Transverse colon (tissue), 4 donors: ENCODE data around the gene MED9. TPM values are rescaled to one million over a fixed set of nuclear protein-coding genes. Genes with fewer than 3 reads are reported as not detected.
"Not testable (repeated sequence)": the region's sequence is repeated elsewhere in the genome, so short reads cannot be mapped to it uniquely, and the experiment has no call there.

Source experiments
- DNase-seq: peaks from one replicate; pipeline ENCODE4 v3.0.0-alpha.2; 2019
- H3K27ac ChIP-seq, 4 donors: fragments of 200-600 bp; sonication (generic); 2 replicates each; pipeline ENCODE4 v1.5.1; 2016 to 2018; ENCODE audit warnings: inconsistent platforms in 4 of 4
- H3K27me3 ChIP-seq: fragments of 200-600 bp; sonication (generic); 2 replicates; pipeline ENCODE4 v1.5.1; 2017; ENCODE audit warnings: inconsistent platforms
- H3K36me3 ChIP-seq, 4 donors: fragments of 200-600 bp; sonication (generic); 2 replicates each; pipeline ENCODE4 v1.5.1; 2017 to 2019; ENCODE audit warnings: inconsistent platforms in 4 of 4
- H3K4me1 ChIP-seq, 4 donors: fragments of 200-600 bp; sonication (generic); 2 replicates each; pipeline ENCODE4 v1.5.1; 2017 to 2020; ENCODE audit warnings: inconsistent platforms in 4 of 4
- H3K4me3 ChIP-seq, 4 donors: fragments of 200-600 bp; sonication (generic); 1 replicate in 1 of 4; 2 replicates in 3 of 4; pipeline versions ENCODE4 v1.5.1 to v1.6.1; 2017 to 2019; ENCODE audit warnings: inconsistent platforms in 4 of 4
- H3K9me3 ChIP-seq, 2 donors: fragments of 200-600 bp; sonication (generic); 2 replicates each; pipeline ENCODE4 v1.5.1; 2017 to 2019; ENCODE audit warnings: inconsistent platforms in 2 of 2
- EP300 ChIP-seq: sonication (generic); formaldehyde crosslinking; IDR thresholded peaks from one replicate; pipeline ENCODE4 v1.6.1; 2017; ENCODE audit warnings: antibody characterized with exemption, low read depth
- POLR2A ChIP-seq: fragments of 450-650 bp; IDR thresholded peaks from one replicate; pipeline ENCODE4 v1.6.1; 2016; ENCODE audit warnings: antibody characterized with exemption, mild to moderate bottlenecking, moderate library complexity
- POLR2AphosphoS5 ChIP-seq, 3 donors: sonication (generic); formaldehyde crosslinking; IDR thresholded peaks; one replicate each; pipeline ENCODE4 v1.6.1; 2016; ENCODE audit warnings: antibody characterized with exemption in 3 of 3
- WGBS, 2 donors: methylation state at CpG; one replicate each; pipeline ENCODE4 v1.1.5; 2018; ENCODE audit warnings: low coverage in 1 of 2; 5-methylcytosine and 5-hydroxymethylcytosine counted together
- in situ Hi-C, 4 donors: fragments of 200-750 bp; cut with MboI; loops; one replicate each; pipeline versions ENCODE4 v1.15.0 to v1.15.1; 2017; ENCODE audit warnings: low sequenced_read_pairs in 3 of 4, low pct_ligation_motif_present in 1 of 4, low pct_unique_long_range_greater_than_20kb in 1 of 4
- intact Hi-C: fragments of 100-400 bp; cut with DNase I; formaldehyde crosslinking; loops from one replicate; pipeline ENCODE4 v1.15.1; 2023; ENCODE audit warnings: low total_unique reads
- total RNA-seq, 4 donors: library from RNA; depleted of rRNA; stranded (reverse); fragments of >200 nt; gene quantifications; one replicate each; pipeline ENCODE4 v1.1.0, GENCODE V29; 2016
- TF ChIP-seq, protein P1 (sequence below), 5 experiments: fragments of 200-600 bp in 3 of 5; fragments of 450-650 bp in 2 of 5; sonication (generic) in 3 of 5; IDR thresholded peaks; 1 replicate in 2 of 5; 2 replicates in 3 of 5; pipeline ENCODE4 v1.5.1; 2016 to 2017; ENCODE audit warnings: antibody characterized with exemption in 5 of 5, inconsistent platforms in 3 of 5, mild to moderate bottlenecking in 2 of 5, moderate library complexity in 1 of 5

The MED9 gene
- total RNA-seq, 4 donors from 2014 or later, result 15.0 to 90.0 (median 25.2) TPM

DNA sequence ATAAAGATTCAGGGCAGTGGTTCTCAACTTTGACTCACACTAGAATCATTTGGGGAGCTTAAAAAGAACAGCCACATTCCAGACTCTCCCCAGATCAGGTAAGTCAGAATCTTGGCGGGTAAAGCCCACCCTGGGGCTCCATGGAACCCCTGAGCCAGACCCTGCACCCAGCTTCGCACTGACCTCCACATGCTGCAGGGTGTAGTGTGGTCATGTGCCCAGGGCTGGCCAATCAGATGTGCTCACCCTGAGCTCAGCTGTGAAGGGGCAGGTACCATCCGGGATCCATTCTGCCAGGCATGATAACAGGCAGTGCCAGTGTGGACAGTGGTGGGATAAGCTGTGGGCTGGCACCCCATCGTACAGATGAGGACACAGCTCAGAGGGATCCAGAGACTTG is 28.1 kb upstream of the MED9 start:
- no peaks in the 10 kb centered on the region for H3K27me3 ChIP-seq
- H3K27ac ChIP-seq, result no peak overlapping the region
- TF ChIP-seq POLR2A (no peak), EP300 (no peak), POLR2AphosphoS5 (IDR thresholded peaks at IDR 0.05) (no peak)
- TF ChIP-seq, protein P1, sequence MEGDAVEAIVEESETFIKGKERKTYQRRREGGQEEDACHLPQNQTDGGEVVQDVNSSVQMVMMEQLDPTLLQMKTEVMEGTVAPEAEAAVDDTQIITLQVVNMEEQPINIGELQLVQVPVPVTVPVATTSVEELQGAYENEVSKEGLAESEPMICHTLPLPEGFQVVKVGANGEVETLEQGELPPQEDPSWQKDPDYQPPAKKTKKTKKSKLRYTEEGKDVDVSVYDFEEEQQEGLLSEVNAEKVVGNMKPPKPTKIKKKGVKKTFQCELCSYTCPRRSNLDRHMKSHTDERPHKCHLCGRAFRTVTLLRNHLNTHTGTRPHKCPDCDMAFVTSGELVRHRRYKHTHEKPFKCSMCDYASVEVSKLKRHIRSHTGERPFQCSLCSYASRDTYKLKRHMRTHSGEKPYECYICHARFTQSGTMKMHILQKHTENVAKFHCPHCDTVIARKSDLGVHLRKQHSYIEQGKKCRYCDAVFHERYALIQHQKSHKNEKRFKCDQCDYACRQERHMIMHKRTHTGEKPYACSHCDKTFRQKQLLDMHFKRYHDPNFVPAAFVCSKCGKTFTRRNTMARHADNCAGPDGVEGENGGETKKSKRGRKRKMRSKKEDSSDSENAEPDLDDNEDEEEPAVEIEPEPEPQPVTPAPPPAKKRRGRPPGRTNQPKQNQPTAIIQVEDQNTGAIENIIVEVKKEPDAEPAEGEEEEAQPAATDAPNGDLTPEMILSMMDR (IDR thresholded peaks at IDR 0.05), result no peak
- intact Hi-C loops, result no loop called here
- 72% methylated on average over 3 of the region's 4 CpGs; no CpG with 5 or more reads in 1 of the 2 donors for WGBS, 2 donors
- H3K4me1 ChIP-seq, result peaks cover 0 to 8% (median 5%) of the 10 kb centered on the region in 4 donors
- no peaks in the 10 kb centered on the region for H3K36me3 ChIP-seq
- in situ Hi-C loops, result no loop called here
- H3K9me3 ChIP-seq, result no peaks in the 10 kb centered on the region
- no peak overlapping the region for H3K4me3 ChIP-seq
- no peak for DNase-seq

DNA sequence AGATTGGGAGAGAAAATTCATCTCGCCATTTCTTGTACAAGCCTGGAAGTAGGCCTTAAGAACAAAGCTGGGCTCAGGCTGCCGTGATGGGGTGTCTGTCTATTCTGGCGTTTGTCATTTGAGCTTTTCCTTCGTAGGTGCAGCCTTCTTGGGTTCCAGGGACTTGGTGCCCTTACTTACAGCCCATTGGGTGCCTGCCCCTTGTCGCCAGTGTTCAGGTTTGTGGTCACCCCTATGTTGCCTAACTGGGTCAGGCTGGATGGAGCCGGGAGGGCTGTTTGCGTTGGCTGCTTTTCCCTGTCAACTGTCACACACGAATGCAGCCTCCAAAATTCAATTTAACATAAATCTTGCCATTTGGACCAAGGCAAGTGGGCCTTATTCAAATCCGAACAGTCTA is 23.7 kb upstream of the MED9 start:
- Histone ChIP-seq H3K27me3 (no peaks in the 10 kb centered on the region), H3K36me3 (no peaks in the 10 kb centered on the region), H3K9me3 (no peaks in the 10 kb centered on the region), H3K4me3 (no peak overlapping the region), H3K4me1 (peaks cover 0 to 4% (median 1%) of the 10 kb centered on the region in 4 donors), H3K27ac (no peak overlapping the region)
- intact Hi-C loops (no loop called here), in situ Hi-C loops (no loop called here)
- DNase-seq, result no peak
- 60 to 85% methylated on average over 4 to 9 of the region's 9 CpGs for WGBS, 2 donors
- TF ChIP-seq, protein P1 (IDR thresholded peaks at IDR 0.05), result no peak
- TF ChIP-seq POLR2AphosphoS5 (IDR thresholded peaks at IDR 0.05) (no peak), EP300 (no peak), POLR2A (no peak)

DNA sequence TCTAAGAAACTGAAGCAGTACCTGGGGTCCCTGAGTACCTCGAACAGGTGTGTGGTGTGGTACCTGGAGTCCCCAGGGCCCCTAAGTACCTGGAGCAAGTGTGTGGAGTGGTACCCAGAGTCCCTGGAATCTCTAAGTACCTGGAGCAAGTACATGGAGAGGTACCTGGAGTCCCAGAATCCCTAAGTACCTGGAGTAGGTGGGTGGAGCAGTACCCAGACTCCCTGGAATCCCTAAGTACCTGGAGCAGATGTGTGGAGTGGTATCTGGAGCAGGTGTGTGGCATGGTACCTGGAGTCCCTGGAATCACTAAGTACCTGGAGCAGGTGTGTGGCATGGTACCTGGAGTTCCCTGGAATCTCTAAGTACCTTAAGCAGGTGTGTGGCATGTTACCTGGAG is 22.5 kb upstream of the MED9 start:
- Histone ChIP-seq H3K27me3 (no peaks in the 10 kb centered on the region), H3K36me3 (no peaks in the 10 kb centered on the region), H3K4me3 (no peak overlapping the region), H3K27ac (no peak overlapping the region), H3K9me3 (no peaks in the 10 kb centered on the region), H3K4me1 (peaks cover 0 to 5% (median 1%) of the 10 kb centered on the region in 4 donors)
- in situ Hi-C loops (no loop called here), intact Hi-C loops (no loop called here)
- 67% methylated on average over 1 of the region's 1 CpG; no CpG with 5 or more reads in 1 of the 2 donors for WGBS, 2 donors
- TF ChIP-seq, protein P1 (IDR thresholded peaks at IDR 0.05), result no peak
- TF ChIP-seq POLR2AphosphoS5 (IDR thresholded peaks at IDR 0.05), result no peak
- TF ChIP-seq POLR2A, result no peak
- TF ChIP-seq EP300, result no peak
- no peak for DNase-seq

DNA sequence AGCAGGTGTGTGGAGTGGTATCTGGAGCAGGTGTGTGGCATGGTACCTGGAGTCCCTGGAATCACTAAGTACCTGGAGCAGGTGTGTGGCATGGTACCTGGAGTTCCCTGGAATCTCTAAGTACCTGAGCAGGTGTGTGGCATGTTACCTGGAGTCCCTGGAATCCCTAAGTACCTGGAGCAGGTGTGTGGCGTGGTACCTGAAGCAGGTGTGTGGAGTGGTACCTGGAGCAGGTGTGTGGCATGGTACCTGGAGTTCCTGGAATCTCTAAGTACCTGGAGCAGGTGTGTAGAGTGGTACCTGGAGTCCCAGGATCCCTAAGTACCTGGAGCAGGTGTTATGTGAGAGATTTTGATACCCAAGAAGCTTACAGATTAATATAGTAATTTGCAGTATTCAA is 22.1 kb upstream of the MED9 start:
- DNase-seq, in situ Hi-C loops: not testable (repeated sequence)
- 60% methylated on average over 1 of the region's 1 CpG; no CpG with 5 or more reads in 1 of the 2 donors for WGBS, 2 donors

DNA sequence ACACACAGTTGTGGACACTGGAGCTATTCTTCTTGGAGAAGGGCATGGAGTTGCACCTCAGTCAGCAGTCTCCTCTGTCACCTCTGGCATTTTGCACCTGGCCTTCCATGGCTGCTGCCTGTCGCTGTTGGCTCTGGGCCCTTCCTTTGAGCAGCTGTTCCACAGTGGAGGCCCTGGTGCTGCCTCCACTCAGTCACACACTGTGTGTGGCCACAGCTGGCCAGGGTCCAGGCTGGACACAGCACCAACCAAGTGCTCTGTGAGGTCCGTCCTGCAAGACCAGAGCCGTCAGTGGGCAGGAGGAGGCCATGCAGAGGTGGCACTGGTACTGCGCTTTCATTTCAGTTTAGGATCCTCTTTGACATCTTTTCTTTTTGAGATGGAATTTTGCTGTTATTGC is 21.6 kb upstream of the MED9 start:
- Histone ChIP-seq H3K27ac (no peak overlapping the region), H3K4me3 (no peak overlapping the region), H3K4me1 (peaks cover 0 to 5% (median 1%) of the 10 kb centered on the region in 4 donors), H3K27me3 (no peaks in the 10 kb centered on the region), H3K36me3 (no peaks in the 10 kb centered on the region), H3K9me3 (no peaks in the 10 kb centered on the region)
- no peak for DNase-seq
- intact Hi-C loops, result no loop called here
- WGBS, 2 donors, result 80% methylated on average over 4 of the region's 4 CpGs; no CpG with 5 or more reads in 1 of the 2 donors
- in situ Hi-C loops, result no loop called here
- TF ChIP-seq, protein P1 (IDR thresholded peaks at IDR 0.05), result no peak
- TF ChIP-seq EP300, result no peak

More for the DNA sequence above, 22.1 kb upstream of the MED9 start:
- H3K4me1 ChIP-seq, H3K36me3 ChIP-seq, H3K27ac ChIP-seq, H3K27me3 ChIP-seq, intact Hi-C loops, H3K9me3 ChIP-seq, H3K4me3 ChIP-seq: not testable (repeated sequence)
